H1 (cell line): ENCODE results near the gene NELFE.

Experiments used
- CTCF ChIP-seq, 3 experiments: IDR thresholded peaks; 1 replicate in 2 of 3; 2 replicates in 1 of 3; pipeline versions ENCODE4 v1.5.1 to v1.6.1; 2011; ENCODE audit warnings: low read length in 3 of 3, mild to moderate bottlenecking in 3 of 3, inconsistent platforms in 2 of 3, low read depth in 1 of 3, moderate library complexity in 1 of 3; ENCODE audit not compliant: insufficient read depth in 1 of 3; ENCODE audit errors: control extremely low read depth in 1 of 3
- GABPA ChIP-seq: IDR thresholded peaks from 2 replicates; pipeline ENCODE4 v1.6.1; 2011; ENCODE audit warnings: mild to moderate bottlenecking, low read length, moderate library complexity, borderline replicate concordance; ENCODE audit not compliant: insufficient read depth
- POLR2A ChIP-seq, 2 experiments: IDR thresholded peaks; 1 replicate in 1 of 2; 2 replicates in 1 of 2; pipeline ENCODE4 v1.6.1; 2011; ENCODE audit warnings: low read depth in 2 of 2, low read length in 2 of 2, mild to moderate bottlenecking in 2 of 2; ENCODE audit errors: control extremely low read depth in 1 of 2
- POLR2AphosphoS5 ChIP-seq: IDR thresholded peaks from 2 replicates; pipeline ENCODE4 v1.6.1; 2011; ENCODE audit warnings: low read depth, low read length
- RAD21 ChIP-seq, 2 experiments: IDR thresholded peaks in 1 of 2; conservative IDR thresholded peaks in 1 of 2; 2 replicates each; pipeline ENCODE4 v1.6.1; 2011; ENCODE audit warnings: low read depth in 2 of 2, low read length in 2 of 2, improper control_type of control experiment in 1 of 2, inconsistent platforms in 1 of 2, mild to moderate bottlenecking in 1 of 2, moderate library complexity in 1 of 2
- SAP30 ChIP-seq: fragments of 300-600 bp; sonication (generic); IDR thresholded peaks from 2 replicates; pipeline ENCODE4 v1.7.1; 2012; ENCODE audit warnings: low read length, moderate library complexity, mild to moderate bottlenecking, inconsistent platforms; ENCODE audit not compliant: insufficient read depth, insufficient replicate concordance

- TF ChIP-seq CTCF (IDR thresholded peaks at IDR 0.05; ENCODE audit: control extremely low read depth in 1 of 3, insufficient read depth in 1 of 3, low read depth in 1 of 3, low read length in 3 of 3) (no peak), POLR2AphosphoS5 (no peak), POLR2A (IDR thresholded peaks at IDR 0.05; ENCODE audit: control extremely low read depth in 1 of 2, low read depth in 2 of 2, low read length in 2 of 2) (no peak), SAP30 (no peak), RAD21 (IDR thresholded peaks at IDR 0.05 in 1 of 2, conservative IDR thresholded peaks at IDR 0.05 in 1 of 2; ENCODE audit: low read depth in 2 of 2, low read length in 2 of 2) (no peak), GABPA (no peak)
Observed at GRCh38 chr6:31945507-31946369, 13.0 kb downstream of the NELFE start, which contains the start of gene CFB.
